ENCODE results near the gene LMX1B.

The LMX1B gene

GRCh38 chr9:126676685-126677143, 63.0 kb downstream of the LMX1B start:
- no peak for DNase-seq (ENCODE audit: low read depth in 2 of 2)

GRCh38 chr9:126677188-126678084, 63.7 kb downstream of the LMX1B start:
- no peak for DNase-seq (ENCODE audit: low read depth in 2 of 2)

- DNase-seq (ENCODE audit: low read depth in 2 of 2) = no peak
These were observed 65.3 kb downstream of the LMX1B start for GRCh38 chr9:126678989-126679388.

- no peak for DNase-seq (ENCODE audit: low read depth in 2 of 2)
These were observed 67.6 kb downstream of the LMX1B start for GRCh38 chr9:126681336-126681735.

- DNase-seq (ENCODE audit: low read depth in 2 of 2) = no peak
These were observed 68.5 kb downstream of the LMX1B start for GRCh38 chr9:126682113-126682810.

GRCh38 chr9:126682928-126683697, 69.4 kb downstream of the LMX1B start:
- DNase-seq (ENCODE audit: low read depth in 2 of 2) = no peak

- no peak for DNase-seq (ENCODE audit: low read depth in 2 of 2)
These were observed 69.9 kb downstream of the LMX1B start for GRCh38 chr9:126683698-126684044.

- DNase-seq (ENCODE audit: low read depth in 2 of 2) = no peak
These were observed 70.6 kb downstream of the LMX1B start for GRCh38 chr9:126684345-126684744.

- DNase-seq (ENCODE audit: low read depth in 2 of 2) = no peak
These were observed 71.3 kb downstream of the LMX1B start for GRCh38 chr9:126684965-126685465.

- no peak for DNase-seq (ENCODE audit: low read depth in 2 of 2)
These were observed 74.3 kb downstream of the LMX1B start for GRCh38 chr9:126687930-126688461.

GRCh38 chr9:126688617-126689016, 74.9 kb downstream of the LMX1B start:
- DNase-seq (ENCODE audit: low read depth in 2 of 2) = no peak

- no peak for DNase-seq (ENCODE audit: low read depth in 2 of 2)
These were observed 75.5 kb downstream of the LMX1B start for GRCh38 chr9:126689027-126689825.

- no peak for DNase-seq (ENCODE audit: low read depth in 2 of 2)
These were observed 76.8 kb downstream of the LMX1B start for GRCh38 chr9:126690431-126691051.

- DNase-seq (ENCODE audit: low read depth in 2 of 2) = no peak
These were observed 78.5 kb downstream of the LMX1B start for GRCh38 chr9:126692041-126692758.

- no peak for DNase-seq (ENCODE audit: low read depth in 2 of 2)
These were observed 79.2 kb downstream of the LMX1B start for GRCh38 chr9:126692759-126693427.

- DNase-seq (ENCODE audit: low read depth in 2 of 2) = no peak
These were observed 79.8 kb downstream of the LMX1B start for GRCh38 chr9:126693428-126693944.

GRCh38 chr9:126694206-126695081, 80.7 kb downstream of the LMX1B start:
- no peak for DNase-seq (ENCODE audit: low read depth in 2 of 2)

GRCh38 chr9:126695186-126695585, 81.5 kb downstream of the LMX1B start:
- no peak for DNase-seq (ENCODE audit: low read depth in 2 of 2)

Measured in stimulated activated CD8-positive, alpha-beta memory T cell treated with anti-CD3 and anti-CD28 coated beads, Interleukin-15, amount 100 ng/mL, for 4 hours (primary cell).